ENCODE data around the gene DMAC2.

DMAC2 gene

DNA sequence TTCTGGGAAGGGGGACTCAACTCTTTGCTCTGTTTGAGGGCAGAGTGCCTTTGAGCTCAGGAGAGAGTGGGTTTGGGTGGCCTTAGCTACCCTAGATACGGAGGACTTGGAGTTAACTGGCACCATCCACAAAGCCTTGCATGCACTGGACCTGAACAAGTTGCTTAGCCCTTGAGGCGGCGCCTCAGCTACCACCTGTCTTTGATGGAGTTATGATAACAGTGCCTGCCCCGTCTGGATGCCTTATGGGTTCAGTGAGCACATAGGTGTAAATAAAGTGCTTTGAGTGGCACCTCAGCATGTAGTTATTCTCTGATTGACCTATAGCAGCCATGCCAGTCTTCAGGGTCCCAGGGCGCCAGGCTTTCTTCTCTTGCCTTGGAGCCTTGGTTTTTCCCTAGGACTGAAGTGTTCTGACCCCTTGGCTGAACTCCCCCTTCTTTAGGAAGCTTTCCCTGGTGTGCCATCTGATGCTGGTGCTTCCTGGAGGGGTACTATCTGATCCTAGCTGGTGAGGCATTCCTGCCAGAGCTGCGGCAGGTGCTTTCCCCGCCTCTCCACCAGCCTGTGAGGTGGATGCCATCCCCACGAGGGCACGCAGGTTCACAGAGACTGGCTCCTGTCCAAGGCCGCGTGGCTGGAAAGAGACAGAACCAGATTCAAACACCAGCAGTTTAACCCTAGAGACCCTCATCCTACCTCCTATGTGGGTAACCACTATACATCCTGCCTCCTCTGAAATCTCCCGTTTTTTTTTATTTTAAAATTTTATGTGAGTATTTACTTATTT, 36.3 kb downstream of the DMAC2 start:
- Histone ChIP-seq H3K27ac (ENCODE audit: insufficient read depth in 1 of 2, low read depth in 1 of 2, low read length in 2 of 2, poor library complexity in 1 of 2, severe bottlenecking in 2 of 2) (peak overlapping the region in 1 of 2 experiments; percentile 22), H3K4me1 (ENCODE audit: control extremely low read depth in 1 of 4, control insufficient read depth in 4 of 4, insufficient read depth in 4 of 4, low read length in 3 of 4) (peaks cover 13 to 31% (median 14%) of the 10 kb centered on the region in 4 experiments), H3K9me3 (ENCODE audit: control extremely low read depth in 1 of 5, control insufficient read depth in 4 of 5, insufficient read depth in 2 of 5, low read depth in 1 of 5, low read length in 4 of 5) (no peaks in the 10 kb centered on the region), H3K36me3 (ENCODE audit: control insufficient read depth in 4 of 4, insufficient read depth in 4 of 4, low read length in 3 of 4) (peaks cover 3 to 14% (median 7%) of the 10 kb centered on the region in 4 experiments), H3K4me3 (ENCODE audit: control insufficient read depth in 1 of 7, extremely low read depth in 1 of 7, insufficient read depth in 4 of 7, low read depth in 2 of 7, low read length in 6 of 7) (no peak overlapping the region), H3K27me3 (replicated peaks in 2 of 5; ENCODE audit: control insufficient read depth in 4 of 5, insufficient read depth in 5 of 5, low read length in 4 of 5) (no peaks in the 10 kb centered on the region)
- DNase-seq, result no peak
- ChIA-PET POLR2A (no interaction called here), CTCF (interaction anchor here (1.3 to 1.5 kb wide), 4 partner anchors 15 to 160 kb away, joined by 4 read pairs; no protein-coding TSS in a partner anchor)
- WGBS (ENCODE audit: insufficient coverage), result 80% methylated on average over 7 of the region's 12 CpGs

DNA sequence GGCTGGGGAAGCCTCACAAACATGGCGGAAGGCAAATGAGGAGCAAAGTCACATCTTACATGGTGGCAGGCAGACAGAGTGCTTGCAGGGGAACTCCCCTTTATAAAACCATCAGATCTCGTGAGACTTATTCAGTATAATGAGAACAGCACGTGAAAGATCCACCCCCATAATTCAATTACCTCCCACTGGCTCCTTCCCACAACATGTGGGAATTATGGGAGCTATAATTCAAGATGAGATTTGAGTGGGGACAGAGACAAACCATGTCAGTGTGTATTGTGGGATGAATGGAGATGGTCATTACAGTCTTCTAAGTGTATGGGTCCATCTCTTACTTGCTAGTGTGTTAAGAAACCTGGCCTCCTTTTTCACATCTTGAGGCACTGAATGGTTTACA, 37.7 kb downstream of the DMAC2 start:
- whole genome bisulfite sequencing (ENCODE audit: insufficient coverage), result 100% methylated on average over 1 of the region's 3 CpGs
- ChIA-PET POLR2A (no interaction called here), CTCF (interaction anchor here (0.9 to 1.5 kb wide), 3 partner anchors 13 to 162 kb away, joined by 3 to 4 read pairs (median 4); no protein-coding TSS in a partner anchor)
- H3K27me3 ChIP-seq (replicated peaks in 2 of 5; ENCODE audit: control insufficient read depth in 4 of 5, insufficient read depth in 5 of 5, low read length in 4 of 5), result no peaks in the 10 kb centered on the region
- no peak for DNase-seq
- H3K4me1 ChIP-seq (ENCODE audit: control extremely low read depth in 1 of 4, control insufficient read depth in 4 of 4, insufficient read depth in 4 of 4, low read length in 3 of 4), result peaks cover 15 to 23% (median 20%) of the 10 kb centered on the region in 4 experiments
- no peaks in the 10 kb centered on the region for H3K9me3 ChIP-seq (ENCODE audit: control extremely low read depth in 1 of 5, control insufficient read depth in 4 of 5, insufficient read depth in 2 of 5, low read depth in 1 of 5, low read length in 4 of 5)
- no peak overlapping the region for H3K27ac ChIP-seq (ENCODE audit: insufficient read depth in 1 of 2, low read depth in 1 of 2, low read length in 2 of 2, poor library complexity in 1 of 2, severe bottlenecking in 2 of 2)
- H3K4me3 ChIP-seq (ENCODE audit: control insufficient read depth in 1 of 7, extremely low read depth in 1 of 7, insufficient read depth in 4 of 7, low read depth in 2 of 7, low read length in 6 of 7), result no peak overlapping the region
- peaks cover 3 to 11% (median 7%) of the 10 kb centered on the region in 4 experiments for H3K36me3 ChIP-seq (ENCODE audit: control insufficient read depth in 4 of 4, insufficient read depth in 4 of 4, low read length in 3 of 4)

DNA sequence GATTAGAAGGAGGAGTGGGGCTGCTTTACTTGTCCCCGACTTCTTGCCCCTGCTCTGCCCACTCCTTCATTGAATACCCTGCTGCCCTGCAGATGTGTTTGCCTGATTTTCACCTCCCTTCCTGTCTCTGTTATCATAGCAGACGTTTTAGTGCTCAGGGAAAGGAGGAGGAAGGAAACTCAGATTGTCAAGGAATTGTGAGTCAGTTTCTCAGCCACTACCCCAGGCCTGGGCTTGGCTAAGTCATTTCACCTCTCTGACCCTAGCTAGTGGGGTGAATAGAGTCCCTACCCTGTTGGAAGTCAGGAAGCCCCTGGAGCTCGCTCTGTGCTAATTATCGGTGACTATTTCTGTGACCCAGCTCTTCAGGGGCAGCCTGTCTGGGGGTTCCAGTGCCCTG, 38.2 kb downstream of the DMAC2 start:
- Histone ChIP-seq H3K4me3 (ENCODE audit: control insufficient read depth in 1 of 7, extremely low read depth in 1 of 7, insufficient read depth in 4 of 7, low read depth in 2 of 7, low read length in 6 of 7) (peak overlapping the region in 1 of 7 experiments; percentile 5), H3K9me3 (ENCODE audit: control extremely low read depth in 1 of 5, control insufficient read depth in 4 of 5, insufficient read depth in 2 of 5, low read depth in 1 of 5, low read length in 4 of 5) (no peaks in the 10 kb centered on the region), H3K4me1 (ENCODE audit: control extremely low read depth in 1 of 4, control insufficient read depth in 4 of 4, insufficient read depth in 4 of 4, low read length in 3 of 4) (peaks cover 18 to 25% (median 22%) of the 10 kb centered on the region in 4 experiments), H3K36me3 (ENCODE audit: control insufficient read depth in 4 of 4, insufficient read depth in 4 of 4, low read length in 3 of 4) (peaks cover 3 to 11% (median 7%) of the 10 kb centered on the region in 4 experiments), H3K27ac (ENCODE audit: insufficient read depth in 1 of 2, low read depth in 1 of 2, low read length in 2 of 2, poor library complexity in 1 of 2, severe bottlenecking in 2 of 2) (no peak overlapping the region), H3K27me3 (replicated peaks in 2 of 5; ENCODE audit: control insufficient read depth in 4 of 5, insufficient read depth in 5 of 5, low read length in 4 of 5) (no peaks in the 10 kb centered on the region)
- POLR2A ChIA-PET, result no interaction called here
- DNase-seq, result no peak
- CTCF ChIA-PET, result interaction anchor here (0.9 kb wide), 1 partner anchor 30 kb away, joined by 3 read pairs; no protein-coding TSS in a partner anchor
- WGBS (ENCODE audit: insufficient coverage), result 100% methylated on average over 3 of the region's 4 CpGs

DNA sequence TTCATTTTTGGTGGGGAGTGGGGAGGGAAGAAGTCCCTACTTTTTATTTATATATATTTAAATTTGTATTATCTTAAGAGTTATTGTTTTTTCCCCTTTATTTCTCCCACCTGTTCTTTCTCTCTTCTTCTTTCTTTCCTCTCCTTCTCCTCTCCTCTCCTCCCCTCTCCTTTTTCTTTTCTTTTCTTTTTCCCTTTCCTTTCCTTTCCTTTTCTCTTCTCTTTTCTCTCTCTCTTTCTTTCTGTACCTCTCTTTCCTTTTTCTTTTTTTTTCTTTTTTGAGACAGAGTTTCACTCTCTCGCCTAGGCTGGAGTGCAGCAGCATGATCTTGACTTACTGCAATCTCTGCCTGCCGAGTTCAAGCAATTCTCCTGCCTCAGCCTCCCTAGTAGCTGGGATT, 40.2 kb downstream of the DMAC2 start:
- DNase-seq, result no peak
- H3K27me3 ChIP-seq (replicated peaks in 2 of 5; ENCODE audit: control insufficient read depth in 4 of 5, insufficient read depth in 5 of 5, low read length in 4 of 5), result no peaks in the 10 kb centered on the region
- H3K27ac ChIP-seq (ENCODE audit: insufficient read depth in 1 of 2, low read depth in 1 of 2, low read length in 2 of 2, poor library complexity in 1 of 2, severe bottlenecking in 2 of 2), result no peak overlapping the region
- 94% methylated on average over 2 of the region's 2 CpGs for WGBS (ENCODE audit: insufficient coverage)
- H3K36me3 ChIP-seq (ENCODE audit: control insufficient read depth in 4 of 4, insufficient read depth in 4 of 4, low read length in 3 of 4), result peaks cover 3 to 13% (median 7%) of the 10 kb centered on the region in 4 experiments
- ChIA-PET CTCF (no interaction called here), POLR2A (interaction anchor here (0.6 to 1.0 kb wide), 2 partner anchors 27 to 47 kb away, joined by 3 read pairs; no protein-coding TSS in a partner anchor)
- H3K9me3 ChIP-seq (ENCODE audit: control extremely low read depth in 1 of 5, control insufficient read depth in 4 of 5, insufficient read depth in 2 of 5, low read depth in 1 of 5, low read length in 4 of 5), result no peaks in the 10 kb centered on the region
- peaks cover 22 to 39% (median 32%) of the 10 kb centered on the region in 4 experiments for H3K4me1 ChIP-seq (ENCODE audit: control extremely low read depth in 1 of 4, control insufficient read depth in 4 of 4, insufficient read depth in 4 of 4, low read length in 3 of 4)
- no peak overlapping the region for H3K4me3 ChIP-seq (ENCODE audit: control insufficient read depth in 1 of 7, extremely low read depth in 1 of 7, insufficient read depth in 4 of 7, low read depth in 2 of 7, low read length in 6 of 7)

DNA sequence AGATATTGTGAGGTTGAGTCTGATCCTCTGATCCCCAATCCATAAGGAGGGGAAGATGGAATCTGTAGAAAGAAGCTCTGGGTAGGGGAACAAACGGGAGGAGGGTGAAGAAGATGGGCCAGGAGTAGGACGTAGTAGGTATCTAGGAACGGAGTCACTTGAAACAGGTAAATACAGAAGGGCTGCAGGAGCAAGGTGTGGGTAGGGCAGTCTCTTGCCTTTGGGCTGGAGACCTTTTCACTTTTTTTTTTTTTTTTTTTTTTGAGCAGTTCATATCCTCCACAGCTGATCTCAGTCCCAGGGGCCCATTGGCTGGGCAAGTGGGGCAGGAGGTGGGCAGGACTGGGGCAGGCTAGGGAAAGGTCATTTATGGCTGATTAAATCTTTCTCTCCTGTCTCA, 40.6 kb downstream of the DMAC2 start:
- DNase-seq, result no peak
- no peaks in the 10 kb centered on the region for H3K9me3 ChIP-seq (ENCODE audit: control extremely low read depth in 1 of 5, control insufficient read depth in 4 of 5, insufficient read depth in 2 of 5, low read depth in 1 of 5, low read length in 4 of 5)
- POLR2A ChIA-PET, result interaction anchor here (0.6 to 1.0 kb wide), 3 partner anchors 28 to 47 kb away, joined by 3 to 4 read pairs (median 3); no protein-coding TSS in a partner anchor
- H3K27ac ChIP-seq (ENCODE audit: insufficient read depth in 1 of 2, low read depth in 1 of 2, low read length in 2 of 2, poor library complexity in 1 of 2, severe bottlenecking in 2 of 2), result peak overlapping the region in 1 of 2 experiments; percentile 100
- peak overlapping the region in 6 of 7 experiments; percentile 0 to 99 (median 97) for H3K4me3 ChIP-seq (ENCODE audit: control insufficient read depth in 1 of 7, extremely low read depth in 1 of 7, insufficient read depth in 4 of 7, low read depth in 2 of 7, low read length in 6 of 7)
- H3K4me1 ChIP-seq (ENCODE audit: control extremely low read depth in 1 of 4, control insufficient read depth in 4 of 4, insufficient read depth in 4 of 4, low read length in 3 of 4), result peaks cover 22 to 39% (median 32%) of the 10 kb centered on the region in 4 experiments
- WGBS (ENCODE audit: insufficient coverage), result 90% methylated on average over 3 of the region's 3 CpGs
- H3K27me3 ChIP-seq (replicated peaks in 2 of 5; ENCODE audit: control insufficient read depth in 4 of 5, insufficient read depth in 5 of 5, low read length in 4 of 5), result no peaks in the 10 kb centered on the region
- H3K36me3 ChIP-seq (ENCODE audit: control insufficient read depth in 4 of 4, insufficient read depth in 4 of 4, low read length in 3 of 4), result peaks cover 3 to 13% (median 7%) of the 10 kb centered on the region in 4 experiments
- CTCF ChIA-PET, result interaction anchor here (0.6 to 1.1 kb wide), 3 partner anchors 32 to 39 kb away, joined by 3 read pairs; no protein-coding TSS in a partner anchor

DNA sequence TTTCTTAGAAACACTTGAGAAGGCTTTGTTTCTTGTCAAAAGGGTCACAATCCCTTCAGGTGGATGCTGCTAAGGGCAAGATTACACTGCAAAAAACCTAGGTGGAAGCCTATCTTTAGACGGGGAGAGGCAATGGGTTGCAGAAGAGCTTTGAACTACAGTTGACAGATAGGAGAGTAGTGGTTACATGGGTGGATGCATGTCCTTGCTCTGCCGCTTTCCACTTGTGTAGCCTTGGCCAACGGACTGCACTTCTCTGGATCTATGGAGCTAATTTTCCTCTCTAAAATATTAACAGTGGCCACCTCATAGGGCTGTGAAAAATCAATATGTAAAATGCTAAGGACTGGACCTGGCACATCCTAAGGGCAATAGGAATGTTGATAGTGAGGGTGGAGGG, 41.1 kb downstream of the DMAC2 start:
- peaks cover 22 to 39% (median 31%) of the 10 kb centered on the region in 4 experiments for H3K4me1 ChIP-seq (ENCODE audit: control extremely low read depth in 1 of 4, control insufficient read depth in 4 of 4, insufficient read depth in 4 of 4, low read length in 3 of 4)
- WGBS (ENCODE audit: insufficient coverage), result 73% methylated on average over 3 of the region's 3 CpGs
- H3K4me3 ChIP-seq (ENCODE audit: control insufficient read depth in 1 of 7, extremely low read depth in 1 of 7, insufficient read depth in 4 of 7, low read depth in 2 of 7, low read length in 6 of 7), result peak overlapping the region in 6 of 7 experiments; percentile 86 to 99 (median 97)
- no peaks in the 10 kb centered on the region for H3K9me3 ChIP-seq (ENCODE audit: control extremely low read depth in 1 of 5, control insufficient read depth in 4 of 5, insufficient read depth in 2 of 5, low read depth in 1 of 5, low read length in 4 of 5)
- peaks cover 3 to 12% (median 8%) of the 10 kb centered on the region in 4 experiments for H3K36me3 ChIP-seq (ENCODE audit: control insufficient read depth in 4 of 4, insufficient read depth in 4 of 4, low read length in 3 of 4)
- CTCF ChIA-PET, result interaction anchor here (0.6 to 1.1 kb wide), 4 partner anchors 11 to 39 kb away, joined by 3 read pairs; no protein-coding TSS in a partner anchor
- no peak for DNase-seq
- H3K27ac ChIP-seq (ENCODE audit: insufficient read depth in 1 of 2, low read depth in 1 of 2, low read length in 2 of 2, poor library complexity in 1 of 2, severe bottlenecking in 2 of 2), result peak overlapping the region; percentile 100
- H3K27me3 ChIP-seq (replicated peaks in 2 of 5; ENCODE audit: control insufficient read depth in 4 of 5, insufficient read depth in 5 of 5, low read length in 4 of 5), result no peaks in the 10 kb centered on the region
- POLR2A ChIA-PET, result interaction anchor here (0.6 to 1.0 kb wide), 2 partner anchors 36 to 46 kb away, joined by 3 to 4 read pairs; no protein-coding TSS in a partner anchor
